Glomerular visceral epithelial cell (primary cell): Measurements from ENCODE around the gene FAM50A.

Experiments used
- DNase-seq: peaks from one replicate; pipeline ENCODE4 v3.0.0-alpha.2; 2016; ENCODE audit errors: extremely low spot score

FAM50A gene

DNA sequence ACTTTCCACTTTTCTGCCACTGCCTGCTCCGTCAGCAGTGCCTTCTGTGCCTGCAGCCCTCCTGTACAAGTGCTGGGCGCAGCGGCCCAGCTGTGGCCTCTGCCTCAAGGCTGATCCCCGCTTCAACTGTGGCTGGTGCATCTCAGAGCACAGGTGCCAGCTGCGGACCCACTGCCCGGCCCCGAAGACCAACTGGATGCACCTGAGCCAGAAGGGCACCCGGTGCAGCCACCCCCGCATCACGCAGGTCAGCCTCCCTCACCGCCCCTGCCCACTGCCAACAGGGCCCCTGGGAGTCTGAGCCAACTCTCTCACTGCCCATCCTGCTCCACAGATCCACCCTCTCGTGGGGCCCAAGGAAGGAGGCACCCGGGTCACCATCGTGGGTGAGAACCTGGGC is 21.7 kb downstream of the FAM50A start:
- DNase-seq: no peak

GRCh38 chrX:154466036-154466435 is 22.1 kb downstream of the FAM50A start:
- no peak for DNase-seq

DNA sequence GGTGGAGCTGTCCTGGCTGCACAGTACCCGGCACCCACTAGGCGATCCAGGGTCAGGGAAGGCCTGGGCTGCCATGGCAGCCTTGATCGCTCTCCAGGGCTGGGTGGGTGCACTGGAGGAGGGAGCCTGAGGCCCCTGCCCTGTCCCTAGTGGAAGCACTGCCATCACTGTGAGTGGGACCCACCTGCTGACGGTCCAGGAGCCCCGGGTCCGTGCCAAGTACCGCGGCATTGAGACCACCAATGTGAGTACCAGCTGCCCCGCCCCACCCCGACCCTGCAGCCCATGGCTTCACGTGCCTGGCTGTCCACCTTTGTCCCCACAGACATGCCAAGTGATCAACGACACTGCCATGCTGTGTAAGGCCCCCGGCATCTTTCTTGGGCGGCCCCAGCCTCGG is 23.0 kb downstream of the FAM50A start:
- no peak for DNase-seq

DNA sequence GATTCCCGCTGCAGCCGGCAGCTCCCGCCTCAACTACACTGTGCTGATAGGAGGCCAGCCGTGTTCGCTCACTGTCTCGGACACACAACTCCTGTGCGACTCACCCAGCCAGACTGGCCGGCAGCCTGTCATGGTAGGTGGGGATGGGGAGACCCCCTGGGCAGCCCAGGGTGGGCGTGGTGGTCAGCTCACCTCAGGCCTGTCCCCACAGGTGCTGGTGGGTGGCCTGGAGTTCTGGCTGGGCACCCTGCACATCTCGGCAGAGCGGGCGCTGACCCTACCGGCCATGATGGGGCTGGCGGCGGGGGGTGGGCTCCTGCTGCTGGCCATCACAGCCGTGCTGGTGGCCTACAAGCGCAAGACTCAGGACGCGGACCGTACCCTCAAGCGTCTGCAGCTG is 23.6 kb downstream of the FAM50A start:
- no peak for DNase-seq

DNA sequence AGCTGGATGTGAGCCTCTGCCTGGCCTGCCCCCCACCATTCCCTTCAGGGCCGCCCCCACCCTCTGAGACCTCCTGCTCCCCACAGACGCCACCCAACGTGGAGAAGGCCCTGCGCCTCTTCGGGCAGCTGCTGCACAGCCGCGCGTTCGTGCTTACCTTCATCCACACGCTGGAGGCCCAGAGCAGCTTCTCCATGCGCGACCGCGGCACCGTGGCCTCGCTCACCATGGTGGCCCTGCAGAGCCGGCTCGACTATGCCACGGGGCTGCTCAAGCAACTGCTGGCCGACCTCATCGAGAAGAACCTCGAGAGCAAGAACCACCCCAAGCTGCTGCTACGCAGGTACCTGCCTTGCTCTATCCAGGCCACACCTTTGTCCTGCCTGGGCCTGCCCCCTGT is 24.3 kb downstream of the FAM50A start:
- no peak for DNase-seq

GRCh38 chrX:154469114-154469513 is 25.2 kb downstream of the FAM50A start:
- DNase-seq: no peak

- DNase-seq: no peak
These were observed 25.9 kb downstream of the FAM50A start for GRCh38 chrX:154469880-154470279.

DNA sequence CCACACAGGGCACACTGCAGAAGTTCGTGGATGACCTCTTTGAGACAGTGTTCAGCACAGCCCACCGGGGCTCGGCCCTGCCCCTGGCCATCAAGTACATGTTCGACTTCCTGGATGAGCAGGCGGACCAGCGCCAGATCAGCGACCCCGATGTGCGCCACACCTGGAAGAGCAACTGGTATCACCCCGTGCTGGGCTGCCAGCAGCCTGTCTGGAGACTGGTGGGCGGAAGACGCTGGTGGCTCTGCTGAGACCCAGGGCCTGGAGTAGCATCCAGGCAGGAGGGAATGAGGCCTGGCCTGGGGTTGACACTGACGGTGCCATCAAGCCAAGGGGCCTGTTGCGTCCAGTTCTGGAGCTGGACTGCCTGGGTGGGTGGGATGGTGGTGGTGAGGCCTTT is 26.5 kb downstream of the FAM50A start:
- DNase-seq: no peak

DNA sequence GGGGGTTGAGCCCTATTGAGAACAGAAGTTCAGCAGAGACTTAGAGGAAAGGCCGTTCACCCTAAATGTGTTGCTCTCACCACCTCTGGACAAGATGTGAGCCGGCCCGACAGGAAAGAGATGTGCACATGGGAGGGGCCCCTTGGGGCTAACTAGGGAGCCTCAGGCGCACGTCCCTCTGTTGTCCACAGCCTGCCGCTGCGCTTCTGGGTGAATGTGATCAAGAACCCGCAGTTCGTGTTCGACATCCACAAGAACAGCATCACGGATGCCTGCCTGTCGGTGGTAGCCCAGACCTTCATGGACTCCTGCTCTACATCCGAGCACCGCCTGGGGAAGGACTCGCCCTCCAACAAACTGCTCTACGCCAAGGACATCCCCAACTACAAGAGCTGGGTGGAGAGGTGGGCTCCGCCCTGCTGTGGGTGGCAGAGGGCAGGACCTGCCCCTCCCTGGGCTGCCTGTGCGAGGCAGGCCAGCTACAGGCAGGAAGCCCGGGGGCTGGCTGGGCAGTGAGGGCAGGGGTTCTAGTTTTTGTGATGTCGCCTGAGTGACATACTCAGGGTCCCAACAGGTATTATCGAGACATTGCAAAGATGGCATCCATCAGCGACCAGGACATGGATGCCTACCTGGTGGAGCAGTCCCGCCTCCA is 27.1 kb downstream of the FAM50A start:
- DNase-seq: no peak

- DNase-seq: no peak
These were observed 28.1 kb downstream of the FAM50A start for GRCh38 chrX:154471839-154472684.

GRCh38 chrX:154472685-154473632 is 29.0 kb downstream of the FAM50A start:
- DNase-seq: no peak

DNA sequence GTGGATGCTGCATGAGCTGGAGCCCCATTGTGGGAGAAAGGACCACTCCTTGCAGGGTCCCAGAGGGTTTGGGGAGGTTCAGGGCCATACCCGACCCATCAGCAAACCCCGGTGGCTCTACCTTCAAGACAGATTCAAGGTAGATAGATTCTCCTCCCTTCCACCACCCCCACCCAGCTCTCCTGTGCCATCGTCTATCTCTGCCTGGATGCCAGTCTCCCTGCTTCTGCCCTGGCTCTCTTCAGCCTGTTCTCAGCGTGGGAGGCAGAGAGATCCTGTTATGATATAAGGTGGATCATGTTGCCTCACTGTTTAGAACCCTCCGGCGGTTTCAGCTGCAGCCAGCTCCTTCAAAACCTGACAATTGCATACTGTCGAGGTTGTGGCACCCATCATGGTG is 29.7 kb downstream of the FAM50A start:
- DNase-seq: no peak

DNA sequence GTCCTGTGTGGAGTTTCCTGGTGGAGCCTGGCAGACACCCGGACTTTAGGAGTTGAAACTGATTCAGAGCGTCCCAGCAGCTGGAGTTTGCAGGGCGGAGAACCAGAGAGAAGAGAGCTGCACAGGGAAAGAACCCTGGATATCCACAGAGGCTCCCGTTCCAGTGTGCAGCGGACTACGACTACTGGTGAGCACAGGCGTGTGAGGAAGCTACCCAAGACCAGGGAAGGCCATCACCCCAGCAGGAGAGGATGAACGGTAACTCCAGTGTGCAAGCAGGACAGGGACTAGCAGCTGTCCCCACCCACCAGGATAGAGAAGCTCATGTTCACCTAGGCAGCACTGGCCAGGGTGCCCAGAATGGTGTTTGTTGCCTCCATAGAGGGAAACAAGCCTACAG is 32.9 kb downstream of the FAM50A start:
- DNase-seq: peak; percentile 21

DNA sequence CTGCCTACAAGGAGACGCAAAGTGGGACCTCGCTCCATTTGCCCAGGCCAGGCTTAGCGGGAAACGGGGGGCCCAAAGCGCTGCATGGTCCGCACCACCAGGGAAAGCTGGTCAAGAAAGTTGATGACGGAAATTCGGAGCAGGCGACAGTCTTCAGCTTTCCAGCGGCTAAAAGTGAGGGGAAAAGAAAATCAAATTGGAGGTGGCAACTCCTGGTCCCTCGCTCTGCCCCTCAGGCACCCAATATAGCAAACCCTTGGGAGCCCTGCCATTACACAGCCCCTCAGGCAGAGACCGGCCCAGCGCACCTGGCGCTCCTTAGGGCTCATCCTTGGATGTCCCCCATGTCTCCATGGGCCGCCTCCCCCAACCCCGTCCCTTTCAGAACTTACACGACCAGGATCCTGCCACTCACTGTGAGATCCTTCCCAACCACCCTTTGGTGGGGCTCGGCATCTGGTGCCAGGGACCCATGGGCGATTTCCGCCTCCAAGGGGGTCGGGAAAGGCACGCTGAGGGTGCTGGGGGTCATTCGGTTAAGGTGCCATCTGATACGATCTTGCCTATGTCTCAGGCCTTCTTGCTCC is 34.0 kb downstream of the FAM50A start:
- DNase-seq: no peak

GRCh38 chrX:154478728-154479622 is 35.0 kb downstream of the FAM50A start, which contains the start of gene LAGE3:
Gene LAGE3 (minus strand): TSS chrX:154479281. CDS start chrX:154478915, 366 bp downstream.
- DNase-seq: peak; percentile 89

DNA sequence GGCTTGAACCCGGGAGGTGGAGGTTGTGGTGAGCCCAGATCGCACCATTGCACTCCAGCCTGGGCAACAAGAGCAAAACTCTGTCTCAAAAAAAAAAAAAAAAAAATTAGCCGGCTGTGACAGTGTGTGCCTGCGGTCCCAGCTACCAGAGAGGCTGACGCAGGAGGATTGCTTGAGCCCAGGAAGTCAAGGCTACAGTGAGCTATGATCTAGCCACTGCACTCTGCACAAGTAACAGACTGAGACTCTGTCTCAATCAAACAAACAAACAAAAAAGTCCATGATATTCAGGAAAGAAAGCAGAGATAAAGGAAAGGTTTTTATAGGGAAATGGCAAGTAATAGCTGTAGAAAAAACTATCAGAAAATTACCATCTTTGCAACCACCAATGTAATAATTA is 37.3 kb downstream of the FAM50A start:
- DNase-seq: no peak

DNA sequence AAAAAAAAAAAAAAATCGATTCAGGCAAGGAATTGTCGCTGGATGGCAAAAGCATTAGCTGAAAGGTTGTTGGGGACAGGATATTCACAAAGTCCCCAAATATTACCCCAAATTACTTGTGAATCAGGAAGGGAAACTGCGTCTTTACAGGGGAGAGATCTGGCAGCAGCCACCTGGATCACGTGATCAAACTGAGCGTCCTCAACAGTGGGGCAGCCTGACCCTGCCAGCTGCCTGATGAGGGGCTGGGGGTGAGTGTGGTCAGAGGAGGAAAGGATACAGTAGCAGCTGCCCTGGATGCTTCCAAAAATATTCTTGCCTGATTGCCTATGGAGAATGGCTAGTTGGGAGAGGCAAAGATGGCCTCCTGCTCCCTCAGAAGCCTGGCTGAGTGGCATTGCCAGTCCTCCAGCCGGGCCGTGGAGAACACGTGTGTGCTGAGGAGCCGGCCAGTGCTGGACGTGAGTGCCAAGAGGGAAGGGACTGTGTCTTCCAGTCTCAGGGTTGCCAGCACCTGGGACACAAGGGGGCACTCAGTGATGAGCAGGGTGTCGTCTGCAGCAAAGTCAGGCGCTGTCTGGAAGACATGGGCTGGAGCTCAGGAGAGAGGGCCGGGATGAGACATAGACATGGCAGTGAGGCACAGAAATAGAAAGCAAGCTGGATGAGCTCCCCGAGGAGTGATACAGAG is 38.1 kb downstream of the FAM50A start:
- DNase-seq: no peak

DNA sequence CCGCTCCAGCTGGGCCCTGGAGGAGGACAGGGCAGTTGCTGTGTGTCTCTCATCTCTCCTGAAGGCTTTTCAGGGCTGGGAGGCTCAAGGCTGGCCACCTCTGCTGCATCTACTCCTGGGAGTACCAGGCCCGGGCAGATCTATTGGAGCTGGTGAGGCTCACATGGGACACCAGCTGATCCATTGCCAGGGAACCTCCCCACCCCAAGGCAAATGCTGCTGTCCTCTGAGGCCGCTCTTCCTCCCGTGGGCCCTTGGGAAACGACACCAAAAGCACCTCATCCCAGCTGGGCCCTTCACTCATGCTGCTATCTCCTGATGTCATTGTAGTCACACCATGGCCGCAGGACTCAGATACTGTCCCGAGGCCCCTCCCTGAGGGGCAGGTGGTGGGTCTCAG is 38.8 kb downstream of the FAM50A start:
- no peak for DNase-seq

GRCh38 chrX:154483325-154483724 is 39.4 kb downstream of the FAM50A start:
- DNase-seq: no peak
